GM12878 (cell line): ENCODE data around the gene PDSS2. TPM values are rescaled to one million over a fixed set of nuclear protein-coding genes. Genes with fewer than 3 reads are reported as not detected.

Experiments
- ATAC-seq: fragments of 200-7000 bp; cut with Tn5 transposase; 3 replicates; pipeline ENCODE4 v1.9.1; 2020; ENCODE audit warnings: mild to moderate bottlenecking, moderate library complexity
- BruUV-seq: library from RNA; stranded (reverse); fragments of 400-500 nt; replicated peaks from 2 replicates; lab custom pipeline; 2021; lab: Mats Ljungman, UMichigan
- CTCF ChIA-PET: fragments of 300-600 bp; sonication (Branson Sonifier 250); formaldehyde crosslinking; extraction: SDS; loops from one replicate; lab custom pipeline; 2021; ENCODE audit warnings: inconsistent platforms; lab: Yijun Ruan, JAX
- POLR2A ChIA-PET: fragments of 350-600 bp; formaldehyde crosslinking; extraction: SDS; loops from one replicate; lab custom pipeline; 2021; ENCODE audit warnings: inconsistent platforms; lab: Charles Lee
- RAD21 ChIA-PET: fragments of 300-600 bp; sonication (Branson Sonifier 250); formaldehyde crosslinking; loops from one replicate; lab custom pipeline; 2023; ENCODE audit warnings: antibody characterized with exemption; ENCODE audit not compliant: unreplicated experiment; lab: Charles Lee
- SMC1A ChIA-PET: fragments of 300-600 bp; sonication (Branson Sonifier 250); formaldehyde crosslinking; loops from one replicate; lab custom pipeline; 2023; ENCODE audit not compliant: unreplicated experiment, uncharacterized antibody; lab: Charles Lee
- DNase-seq: peaks from one replicate; pipeline ENCODE4 v3.0.0-alpha.2; 2011; ENCODE audit warnings: low read depth, low spot score
- FAIRE-seq: peaks from 3 replicates; lab custom pipeline; 2011; peaks lifted over from hg19 to GRCh38; lab: Jason Lieb, UNC
- H2AFZ ChIP-seq: 2 replicates; pipeline ENCODE4 v1.6.0; 2011; ENCODE audit warnings: low read depth, low read length, control low read depth; ENCODE audit not compliant: control insufficient read depth
- H3K27ac ChIP-seq: 2 replicates; pipeline ENCODE4 v1.5.1; 2011; ENCODE audit warnings: control low read depth; ENCODE audit not compliant: control insufficient read depth, insufficient read depth
- H3K27me3 ChIP-seq, 2 experiments: replicated peaks in 1 of 2; 2 replicates each; pipeline versions ENCODE4 v1.6.0 to v1.6.1; 2011; ENCODE audit warnings: low read length in 1 of 2; ENCODE audit not compliant: control insufficient read depth in 2 of 2, insufficient read depth in 2 of 2
- H3K36me3 ChIP-seq, 2 experiments: 2 replicates each; pipeline ENCODE4 v1.5.1; 2011; ENCODE audit warnings: low read length in 1 of 2; ENCODE audit not compliant: control insufficient read depth in 2 of 2, insufficient read depth in 2 of 2
- H3K4me1 ChIP-seq: 2 replicates; pipeline ENCODE4 v1.6.1; 2011; ENCODE audit warnings: mild to moderate bottlenecking, low read length, moderate library complexity, mixed read lengths; ENCODE audit not compliant: control insufficient read depth, insufficient read depth
- H3K4me2 ChIP-seq: 2 replicates; pipeline ENCODE4 v1.6.0; 2011; ENCODE audit warnings: control low read depth; ENCODE audit not compliant: control insufficient read depth, insufficient read depth
- H3K4me3 ChIP-seq: fragments of 200-600 bp; sonication (generic); 2 replicates; pipeline ENCODE4 v1.5.1; 2016
- H3K79me2 ChIP-seq: 2 replicates; pipeline ENCODE4 v1.6.0; 2011; ENCODE audit warnings: low read length; ENCODE audit not compliant: control insufficient read depth, insufficient read depth
- H3K9ac ChIP-seq: 2 replicates; pipeline ENCODE4 v1.8.0; 2011; ENCODE audit warnings: low read length, control low read depth, mixed read lengths; ENCODE audit not compliant: control insufficient read depth, insufficient read depth
- H3K9me3 ChIP-seq: replicated peaks from 3 replicates; pipeline ENCODE4 v1.5.1; 2011; ENCODE audit warnings: mild to moderate bottlenecking, low read length; ENCODE audit not compliant: control insufficient read depth, insufficient read depth
- H4K20me1 ChIP-seq: 2 replicates; pipeline ENCODE4 v1.6.0; 2011; ENCODE audit not compliant: control insufficient read depth, insufficient read depth
- BHLHE40 ChIP-seq, 2 experiments: fragments of 450-650 bp in 1 of 2; IDR thresholded peaks; 2 replicates each; pipeline ENCODE4 v1.6.1; 2011 to 2017; ENCODE audit warnings: low read depth in 2 of 2, borderline replicate concordance in 1 of 2, improper control_type of control experiment in 1 of 2, low read length in 1 of 2, mild to moderate bottlenecking in 1 of 2
- HDAC6 ChIP-seq: fragments of 200-600 bp; sonication (generic); IDR thresholded peaks from one replicate; pipeline ENCODE4 v1.8.0; 2017; ENCODE audit warnings: antibody characterized with exemption; ENCODE audit not compliant: unreplicated experiment
- MEF2A ChIP-seq: IDR thresholded peaks from 2 replicates; pipeline ENCODE4 v1.6.1; 2011; ENCODE audit warnings: low read depth, mild to moderate bottlenecking, low read length, moderate library complexity; ENCODE audit not compliant: insufficient read depth
- RAD21 ChIP-seq: IDR thresholded peaks from 2 replicates; pipeline ENCODE4 v1.6.1; 2011; ENCODE audit warnings: mild to moderate bottlenecking, low read depth, low read length, moderate library complexity; ENCODE audit not compliant: insufficient read depth
- SPI1 ChIP-seq: IDR thresholded peaks from 2 replicates; pipeline ENCODE4 v1.6.1; 2011; ENCODE audit warnings: low read depth, mild to moderate bottlenecking, low read length, moderate library complexity, borderline replicate concordance; ENCODE audit not compliant: insufficient read depth
- ZNF207 ChIP-seq: fragments of 450-650 bp; IDR thresholded peaks from 2 replicates; pipeline ENCODE4 v1.6.1; 2014; ENCODE audit warnings: antibody characterized with exemption, mild to moderate bottlenecking, borderline replicate concordance
- ZNF622 ChIP-seq: fragments of 450-650 bp; IDR thresholded peaks from 2 replicates; pipeline ENCODE4 v1.6.1; 2017; ENCODE audit warnings: mild to moderate bottlenecking, inconsistent platforms
- WGBS: methylation state at CpG from one replicate; pipeline ENCODE4 v1.1.6; 2016; ENCODE audit warnings: low lambda C conversion rate; ENCODE audit not compliant: insufficient replicate concordance, insufficient coverage; ENCODE audit errors: missing lambda C conversion rate; 5-methylcytosine and 5-hydroxymethylcytosine counted together
- in situ Hi-C: fragments of 300-500 bp; cut with MboI; formaldehyde crosslinking; loops from 9 replicates; pipeline ENCODE4 v1.14.3; 2018; ENCODE audit warnings: mixed read lengths
- intact Hi-C: fragments of 100-400 bp; cut with micrococcal nuclease; formaldehyde crosslinking; loops from one replicate; pipeline ENCODE4 v1.14.2; 2022; ENCODE audit not compliant: unreplicated experiment
- polyA plus RNA-seq, 11 experiments: library from polyadenylated mRNA; depleted of rRNA in 4 of 11; unstranded in 6 of 11; stranded (reverse) in 5 of 11; fragments of >200 nt; fragmentation: Nextera tagmentation in 4 of 11; fragmentation: Illumina TruSeq in 1 of 11; extraction: Ambion mirVana in 4 of 11; extraction: Trizol in 1 of 11; gene quantifications; 1 replicate in 1 of 11; 2 replicates in 10 of 11; pipeline versions ENCODE4 v1.2.1 to v1.2.3, GENCODE V29; 2011 to 2016; ENCODE audit warnings: inconsistent platforms in 2 of 11, missing spikeins in 2 of 11, low read depth in 1 of 11
- total RNA-seq, 4 experiments: library from RNA; depleted of rRNA in 3 of 4; stranded (reverse); fragments of >200 nt in 3 of 4; fragmentation: Illumina TruSeq in 1 of 4; extraction: Trizol in 1 of 4; gene quantifications; 2 replicates each; pipeline versions ENCODE4 v1.2.1 to v1.2.3, GENCODE V29; 2013 to 2021
- TF ChIP-seq, protein P1 (sequence below): fragments of 450-650 bp; IDR thresholded peaks from 2 replicates; pipeline ENCODE4 v1.6.1; 2016; ENCODE audit warnings: mild to moderate bottlenecking, moderate library complexity, borderline replicate concordance
- TF ChIP-seq, protein P2 (sequence below): fragments of 450-650 bp; IDR thresholded peaks from 2 replicates; pipeline ENCODE4 v1.6.1; 2016; ENCODE audit warnings: mild to moderate bottlenecking
- TF ChIP-seq, protein P3 (sequence below): fragments of 450-650 bp; formaldehyde crosslinking; IDR thresholded peaks from 2 replicates; pipeline ENCODE4 v1.5.0; 2022; ENCODE audit warnings: mild to moderate bottlenecking, missing genetic modification characterization

Gene PDSS2
- total and polyA plus RNA-seq, 10 of the 15 experiments (the other 5 are each of a cell fraction or from before 2014, with no cell fraction given), result 7.7 to 15.5 (median 9.6) TPM

DNA sequence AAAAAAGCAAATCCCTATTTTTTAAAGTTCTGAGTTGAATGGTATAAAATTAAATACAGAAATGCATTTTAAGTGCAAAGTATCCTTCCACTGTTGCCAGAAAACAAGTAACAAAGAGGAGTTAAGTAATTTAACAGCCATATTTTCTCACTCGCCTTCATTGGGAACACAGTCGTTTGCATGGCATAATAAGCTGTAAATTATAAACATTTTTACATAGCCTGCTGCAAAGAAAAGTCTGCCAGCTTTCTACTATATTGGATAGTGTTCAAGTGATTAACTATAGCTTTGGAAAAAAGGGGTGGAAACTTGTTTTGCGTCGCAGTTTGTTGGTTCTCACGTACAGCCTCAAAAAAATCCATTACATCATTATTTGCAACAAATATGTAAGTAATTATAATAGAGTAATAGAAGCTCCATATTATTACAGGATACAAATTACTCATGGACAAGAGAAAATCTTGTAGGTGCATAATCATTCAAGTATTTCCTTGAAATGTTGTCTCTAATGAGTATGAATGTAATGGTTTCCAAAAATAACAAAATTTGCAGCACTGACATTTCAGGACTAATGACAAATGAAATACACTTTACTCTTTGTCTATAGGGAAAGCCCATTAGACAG lies 139.3 kb downstream of the PDSS2 start (continued):
- TF ChIP-seq, protein P1, sequence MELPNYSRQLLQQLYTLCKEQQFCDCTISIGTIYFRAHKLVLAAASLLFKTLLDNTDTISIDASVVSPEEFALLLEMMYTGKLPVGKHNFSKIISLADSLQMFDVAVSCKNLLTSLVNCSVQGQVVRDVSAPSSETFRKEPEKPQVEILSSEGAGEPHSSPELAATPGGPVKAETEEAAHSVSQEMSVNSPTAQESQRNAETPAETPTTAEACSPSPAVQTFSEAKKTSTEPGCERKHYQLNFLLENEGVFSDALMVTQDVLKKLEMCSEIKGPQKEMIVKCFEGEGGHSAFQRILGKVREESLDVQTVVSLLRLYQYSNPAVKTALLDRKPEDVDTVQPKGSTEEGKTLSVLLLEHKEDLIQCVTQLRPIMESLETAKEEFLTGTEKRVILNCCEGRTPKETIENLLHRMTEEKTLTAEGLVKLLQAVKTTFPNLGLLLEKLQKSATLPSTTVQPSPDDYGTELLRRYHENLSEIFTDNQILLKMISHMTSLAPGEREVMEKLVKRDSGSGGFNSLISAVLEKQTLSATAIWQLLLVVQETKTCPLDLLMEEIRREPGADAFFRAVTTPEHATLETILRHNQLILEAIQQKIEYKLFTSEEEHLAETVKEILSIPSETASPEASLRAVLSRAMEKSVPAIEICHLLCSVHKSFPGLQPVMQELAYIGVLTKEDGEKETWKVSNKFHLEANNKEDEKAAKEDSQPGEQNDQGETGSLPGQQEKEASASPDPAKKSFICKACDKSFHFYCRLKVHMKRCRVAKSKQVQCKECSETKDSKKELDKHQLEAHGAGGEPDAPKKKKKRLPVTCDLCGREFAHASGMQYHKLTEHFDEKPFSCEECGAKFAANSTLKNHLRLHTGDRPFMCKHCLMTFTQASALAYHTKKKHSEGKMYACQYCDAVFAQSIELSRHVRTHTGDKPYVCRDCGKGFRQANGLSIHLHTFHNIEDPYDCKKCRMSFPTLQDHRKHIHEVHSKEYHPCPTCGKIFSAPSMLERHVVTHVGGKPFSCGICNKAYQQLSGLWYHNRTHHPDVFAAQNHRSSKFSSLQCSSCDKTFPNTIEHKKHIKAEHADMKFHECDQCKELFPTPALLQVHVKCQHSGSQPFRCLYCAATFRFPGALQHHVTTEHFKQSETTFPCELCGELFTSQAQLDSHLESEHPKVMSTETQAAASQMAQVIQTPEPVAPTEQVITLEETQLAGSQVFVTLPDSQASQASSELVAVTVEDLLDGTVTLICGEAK, result no peak
- TF ChIP-seq, protein P2, sequence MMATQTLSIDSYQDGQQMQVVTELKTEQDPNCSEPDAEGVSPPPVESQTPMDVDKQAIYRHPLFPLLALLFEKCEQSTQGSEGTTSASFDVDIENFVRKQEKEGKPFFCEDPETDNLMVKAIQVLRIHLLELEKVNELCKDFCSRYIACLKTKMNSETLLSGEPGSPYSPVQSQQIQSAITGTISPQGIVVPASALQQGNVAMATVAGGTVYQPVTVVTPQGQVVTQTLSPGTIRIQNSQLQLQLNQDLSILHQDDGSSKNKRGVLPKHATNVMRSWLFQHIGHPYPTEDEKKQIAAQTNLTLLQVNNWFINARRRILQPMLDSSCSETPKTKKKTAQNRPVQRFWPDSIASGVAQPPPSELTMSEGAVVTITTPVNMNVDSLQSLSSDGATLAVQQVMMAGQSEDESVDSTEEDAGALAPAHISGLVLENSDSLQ, result no peak
- TF ChIP-seq ZNF622, result no peak

DNA sequence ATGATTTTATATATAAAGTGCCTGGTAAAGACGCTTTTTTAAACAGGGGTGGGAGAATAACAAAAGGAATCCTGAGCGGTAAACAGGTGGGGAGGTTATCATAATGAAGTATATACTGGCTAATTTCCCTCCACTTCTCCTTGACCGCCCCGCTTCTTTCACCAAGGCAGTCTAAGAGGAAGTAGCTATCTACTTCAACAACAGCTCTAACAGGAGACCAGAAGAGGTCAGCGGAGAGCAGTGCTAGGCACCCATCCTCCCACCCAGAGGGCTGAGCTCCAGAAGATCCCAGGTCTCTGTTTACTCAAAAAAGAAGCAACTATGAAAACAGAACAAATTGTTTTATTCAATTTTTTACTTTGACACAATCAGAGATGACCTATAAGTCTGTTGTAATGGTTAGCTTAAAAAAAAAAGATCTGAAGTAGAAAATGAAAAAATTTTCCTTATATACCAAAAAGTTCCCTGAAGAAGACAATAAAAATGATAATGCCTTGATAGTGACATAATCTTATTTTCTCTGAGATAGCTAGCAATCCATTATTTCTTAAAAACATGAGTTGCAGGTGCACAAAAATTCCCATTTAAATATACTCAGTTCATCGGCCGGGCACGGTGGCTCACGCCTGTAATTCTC lies 141.1 kb downstream of the PDSS2 start:
- FAIRE-seq, result no peak
- H3K79me2 ChIP-seq, result no peaks in the 10 kb centered on the region
- 50% methylated on average over 9 of the region's 9 CpGs for WGBS
- CTCF ChIA-PET, result interaction anchor here (0.5 to 5.5 kb wide), 58 partner anchors 9 to 1935 kb away, joined by 3 to 68 read pairs (median 4); partner anchors contain the start of gene PDSS2
- H3K9me3 ChIP-seq, result no peaks in the 10 kb centered on the region
- DNase-seq, result peak; percentile 7
- no peaks in the 10 kb centered on the region for H3K27me3 ChIP-seq
- H3K4me3 ChIP-seq, result no peak overlapping the region
- H3K4me1 ChIP-seq, result no peaks in the 10 kb centered on the region
- SMC1A ChIA-PET, result interaction anchor here (0.7 to 2.6 kb wide), 34 partner anchors 9 to 731 kb away, joined by 3 to 21 read pairs (median 3); partner anchors contain the start of gene PDSS2
- H2AFZ ChIP-seq, result no peak overlapping the region
- in situ Hi-C loops (no loop called here), intact Hi-C loops (loop anchor here (1.0 to 5.0 kb wide), 4 partner anchors 101 to 357 kb away; partner anchors contain the start of gene PDSS2)
- ATAC-seq, result peak; percentile 99
- RAD21 ChIA-PET, result interaction anchor here (0.6 to 2.1 kb wide), 20 partner anchors 10 to 663 kb away, joined by 3 to 24 read pairs (median 3); partner anchors contain the start of gene PDSS2
- no peaks in the 10 kb centered on the region for H4K20me1 ChIP-seq
- 0 out of 4 replicates have a peak, but pooled peaks cover 0 to under 1% of the 10 kb centered on the region in 2 experiments for H3K36me3 ChIP-seq
- no peak overlapping the region for H3K4me2 ChIP-seq
- H3K27ac ChIP-seq, result no peak overlapping the region
- POLR2A ChIA-PET, result interaction anchor here (0.9 to 1.1 kb wide), 2 partner anchors 141 to 352 kb away, joined by 3 to 5 read pairs; partner anchors contain the start of gene PDSS2
- no TSS peak for BruUV-seq
- H3K9ac ChIP-seq, result no peak overlapping the region
- TF ChIP-seq HDAC6 (no peak), BHLHE40 (IDR thresholded peaks at IDR 0.05; ENCODE audit: borderline replicate concordance in 1 of 2, low read depth in 2 of 2, low read length in 1 of 2) (no peak), ZNF207 (no peak), MEF2A (no peak), SPI1 (peak; percentile 20; the same call in 1 of the 2 replicates), RAD21 (peak; percentile 86)
- TF ChIP-seq, protein P3, sequence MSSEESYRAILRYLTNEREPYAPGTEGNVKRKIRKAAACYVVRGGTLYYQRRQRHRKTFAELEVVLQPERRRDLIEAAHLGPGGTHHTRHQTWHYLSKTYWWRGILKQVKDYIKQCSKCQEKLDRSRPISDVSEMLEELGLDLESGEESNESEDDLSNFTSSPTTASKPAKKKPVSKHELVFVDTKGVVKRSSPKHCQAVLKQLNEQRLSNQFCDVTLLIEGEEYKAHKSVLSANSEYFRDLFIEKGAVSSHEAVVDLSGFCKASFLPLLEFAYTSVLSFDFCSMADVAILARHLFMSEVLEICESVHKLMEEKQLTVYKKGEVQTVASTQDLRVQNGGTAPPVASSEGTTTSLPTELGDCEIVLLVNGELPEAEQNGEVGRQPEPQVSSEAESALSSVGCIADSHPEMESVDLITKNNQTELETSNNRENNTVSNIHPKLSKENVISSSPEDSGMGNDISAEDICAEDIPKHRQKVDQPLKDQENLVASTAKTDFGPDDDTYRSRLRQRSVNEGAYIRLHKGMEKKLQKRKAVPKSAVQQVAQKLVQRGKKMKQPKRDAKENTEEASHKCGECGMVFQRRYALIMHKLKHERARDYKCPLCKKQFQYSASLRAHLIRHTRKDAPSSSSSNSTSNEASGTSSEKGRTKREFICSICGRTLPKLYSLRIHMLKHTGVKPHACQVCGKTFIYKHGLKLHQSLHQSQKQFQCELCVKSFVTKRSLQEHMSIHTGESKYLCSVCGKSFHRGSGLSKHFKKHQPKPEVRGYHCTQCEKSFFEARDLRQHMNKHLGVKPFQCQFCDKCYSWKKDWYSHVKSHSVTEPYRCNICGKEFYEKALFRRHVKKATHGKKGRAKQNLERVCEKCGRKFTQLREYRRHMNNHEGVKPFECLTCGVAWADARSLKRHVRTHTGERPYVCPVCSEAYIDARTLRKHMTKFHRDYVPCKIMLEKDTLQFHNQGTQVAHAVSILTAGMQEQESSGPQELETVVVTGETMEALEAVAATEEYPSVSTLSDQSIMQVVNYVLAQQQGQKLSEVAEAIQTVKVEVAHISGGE, result no peak
